GM18873 (cell line): ENCODE results near the gene RNASE7.
"Not testable (repeated sequence)": the region's sequence is repeated elsewhere in the genome, so short reads cannot be mapped to it uniquely, and the experiment has no call there.

Experiments
- ATAC-seq: cut with Tn5 transposase; IDR thresholded peaks from one replicate; pipeline ENCODE4 v1.9.1; 2021; ENCODE audit warnings: mild to moderate bottlenecking, moderate library complexity, moderate number of reproducible peaks; ENCODE audit not compliant: unreplicated experiment, low FRiP score

Gene RNASE7

GRCh38 chr14:21023174-21023573 is 19.0 kb upstream of the RNASE7 start:
- no peak for ATAC-seq

DNA sequence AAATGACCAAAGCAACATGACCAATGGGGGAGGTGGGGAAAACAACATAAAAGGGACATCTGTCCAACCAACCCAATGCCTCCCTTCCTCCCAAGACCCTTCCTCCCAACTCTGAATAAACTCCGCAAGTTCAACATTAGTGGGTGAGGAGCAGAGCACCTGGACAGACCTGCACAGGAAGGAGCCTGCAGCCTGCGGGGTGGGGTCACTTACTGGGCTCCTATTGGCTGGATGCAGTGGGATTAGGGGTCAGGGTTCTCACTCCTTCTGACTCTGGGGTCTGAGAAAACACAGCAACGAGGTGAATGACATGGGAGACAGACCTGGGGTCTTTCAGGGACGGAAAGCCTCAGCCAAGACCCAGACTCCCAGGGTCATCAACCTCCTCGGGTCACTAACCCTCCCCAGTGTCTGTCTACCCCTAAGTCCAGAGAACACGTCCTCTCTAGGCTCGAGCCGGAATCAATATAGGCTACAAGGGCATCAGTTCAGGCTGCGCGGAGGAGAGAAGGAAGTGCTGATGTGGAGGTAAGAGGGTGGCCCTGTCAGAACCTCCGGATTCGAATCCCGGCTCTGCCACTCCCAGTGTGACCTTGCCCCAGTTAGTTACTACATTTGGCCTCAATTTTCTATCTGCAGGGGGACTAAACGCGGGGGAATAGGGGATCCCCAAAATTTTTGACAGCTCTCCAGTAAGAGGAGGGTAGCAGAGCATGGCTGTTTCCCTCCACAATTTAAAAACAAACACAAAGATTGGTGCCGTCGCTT is 18.2 kb upstream of the RNASE7 start:
- ATAC-seq: no peak

GRCh38 chr14:21024585-21025370 is 17.4 kb upstream of the RNASE7 start, which contains the start of gene NDRG2:
Gene NDRG2, minus strand, starts transcription at chr14:21025061. Its CDS starts 1,746 bp downstream, at chr14:21023315.
- no peak for ATAC-seq

DNA sequence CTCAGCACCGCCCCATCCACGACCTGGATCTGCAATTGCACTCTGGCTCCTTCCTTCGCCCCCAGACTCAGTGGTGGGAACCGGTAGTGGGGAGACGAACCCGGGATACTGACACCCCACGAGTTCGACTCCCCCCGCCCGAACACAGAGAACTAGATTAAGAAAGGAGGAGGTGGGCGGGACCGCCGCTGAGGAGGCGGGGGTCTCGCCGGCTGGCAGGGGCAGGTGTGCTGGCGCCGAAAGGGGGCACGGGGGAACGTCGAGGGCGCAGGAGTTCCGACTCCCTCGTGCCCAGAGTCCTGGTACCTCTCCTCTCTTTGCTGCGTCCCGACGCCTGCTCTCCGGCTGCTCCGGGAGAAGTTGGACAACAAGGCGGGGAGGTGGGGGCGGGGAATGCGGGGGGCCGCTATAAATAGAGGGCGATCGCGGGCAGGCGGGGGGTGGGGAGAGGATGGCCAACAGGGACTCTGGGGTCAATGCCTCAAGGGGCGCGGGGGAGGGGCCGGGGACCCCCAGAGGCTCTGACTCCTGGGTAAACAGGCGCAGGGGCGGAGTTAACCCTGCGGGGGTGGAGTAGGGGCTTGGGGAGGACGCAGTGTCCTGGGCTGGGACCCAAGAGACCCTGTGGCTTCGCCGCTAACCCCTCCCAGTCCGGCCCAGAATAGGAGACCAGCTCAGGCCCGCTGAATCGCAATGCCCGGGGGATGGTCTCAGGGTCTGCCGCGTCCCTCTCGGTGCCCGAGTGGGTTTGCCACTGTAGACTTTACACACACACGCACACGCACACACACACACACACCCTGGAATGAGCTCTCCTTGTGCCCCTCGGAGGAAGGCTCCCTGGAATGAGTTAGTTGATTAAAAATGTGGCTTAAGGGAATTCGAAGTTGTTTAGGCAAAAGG is 16.5 kb upstream of the RNASE7 start:
- ATAC-seq: no peak

GRCh38 chr14:21026274-21026987 is 15.7 kb upstream of the RNASE7 start:
- ATAC-seq: no peak

DNA sequence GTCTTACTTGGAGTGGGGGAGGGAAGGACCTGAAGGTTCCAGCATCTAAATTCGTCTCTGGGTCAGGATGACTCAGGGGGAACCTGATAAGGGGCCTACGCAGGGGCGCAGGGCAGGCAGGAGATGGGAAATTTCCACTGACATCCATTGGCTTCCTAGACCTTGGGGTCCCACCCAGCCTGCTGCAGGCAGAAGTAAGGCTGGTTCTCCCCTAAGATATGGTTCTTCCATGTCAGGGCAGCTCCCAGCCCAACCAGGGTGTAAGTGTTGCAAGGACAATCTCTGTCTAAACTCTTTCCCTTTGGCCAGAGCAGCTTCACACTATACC is 15.2 kb upstream of the RNASE7 start:
- ATAC-seq: no peak

- ATAC-seq: no peak
Measured at GRCh38 chr14:21029917-21030316, 12.2 kb upstream of the RNASE7 start, which contains the start of gene TPPP2. Gene TPPP2, plus strand, starts transcription at chr14:21030217. Its CDS starts 365 bp downstream, at chr14:21030582.

DNA sequence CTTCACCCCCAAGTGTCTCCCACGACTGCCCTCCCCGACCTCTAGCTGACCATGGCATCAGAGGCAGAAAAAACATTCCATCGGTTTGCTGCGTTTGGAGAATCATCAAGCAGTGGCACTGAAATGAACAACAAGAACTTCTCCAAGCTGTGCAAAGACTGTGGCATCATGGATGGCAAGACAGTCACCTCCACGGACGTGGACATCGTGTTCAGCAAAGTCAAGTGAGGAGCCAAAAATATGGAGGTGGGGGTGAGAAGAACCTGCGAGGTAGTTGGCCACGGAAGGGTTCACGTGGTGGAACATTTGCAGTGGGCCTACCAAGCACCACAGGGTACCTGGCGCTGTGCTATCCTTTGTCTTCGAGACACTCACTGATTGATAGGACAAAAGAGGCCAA is 11.6 kb upstream of the RNASE7 start:
- no peak for ATAC-seq

- no peak for ATAC-seq
Measured at GRCh38 chr14:21032326-21033132, 9.6 kb upstream of the RNASE7 start.

DNA sequence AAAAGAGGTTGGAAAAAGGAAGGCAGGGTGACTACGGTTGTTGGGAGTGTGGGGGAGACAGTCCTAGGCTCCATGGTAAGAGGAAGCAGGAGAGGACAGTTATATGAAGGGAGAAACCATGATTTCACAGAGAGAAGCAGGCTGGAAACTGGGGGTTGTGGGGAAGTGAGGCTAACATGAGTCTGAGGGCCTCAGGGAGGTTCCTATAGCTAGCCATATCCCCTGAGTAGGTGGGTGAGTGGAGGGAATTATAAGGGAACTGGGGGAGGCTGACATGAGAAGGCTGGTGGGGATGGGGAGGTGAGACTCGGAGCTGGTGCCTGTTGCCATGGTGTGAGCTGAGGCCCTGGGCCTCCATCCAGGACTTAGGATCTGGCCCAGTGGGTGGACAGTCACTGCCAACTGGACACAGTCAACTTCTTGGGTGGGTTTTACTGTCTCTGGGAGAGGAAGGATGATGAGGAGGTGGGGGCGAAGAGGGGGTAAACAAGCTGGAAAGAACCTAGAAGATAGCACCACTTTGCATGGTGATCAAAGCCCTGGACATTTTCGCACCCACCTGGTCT is 8.9 kb upstream of the RNASE7 start:
- ATAC-seq: no peak

GRCh38 chr14:21034707-21035106 is 7.5 kb upstream of the RNASE7 start, which contains the start of gene RNASE13:
Gene RNASE13, minus strand, starts transcription at chr14:21034807. Its CDS starts 519 bp downstream, at chr14:21034288.
- ATAC-seq: no peak

DNA sequence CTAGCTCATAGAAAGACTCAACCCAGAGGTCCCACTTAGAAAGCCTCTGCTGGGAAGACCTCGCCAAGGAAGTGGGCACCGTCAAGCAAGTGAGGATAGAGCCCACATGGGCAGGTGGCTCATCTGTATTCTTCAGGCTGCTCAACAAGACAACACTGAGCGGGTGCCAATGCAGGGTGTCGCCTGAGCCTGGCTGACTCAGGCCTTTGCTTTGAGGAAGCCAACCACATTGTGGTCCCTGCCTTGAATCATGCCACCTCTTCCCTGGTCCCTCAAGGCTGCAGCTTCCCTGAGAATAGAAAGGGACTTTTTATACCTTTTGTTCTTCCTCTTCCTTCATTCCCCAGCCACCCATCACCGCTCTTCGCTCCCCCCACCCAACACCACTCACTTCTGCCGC is 5.4 kb upstream of the RNASE7 start:
- ATAC-seq: no peak

DNA sequence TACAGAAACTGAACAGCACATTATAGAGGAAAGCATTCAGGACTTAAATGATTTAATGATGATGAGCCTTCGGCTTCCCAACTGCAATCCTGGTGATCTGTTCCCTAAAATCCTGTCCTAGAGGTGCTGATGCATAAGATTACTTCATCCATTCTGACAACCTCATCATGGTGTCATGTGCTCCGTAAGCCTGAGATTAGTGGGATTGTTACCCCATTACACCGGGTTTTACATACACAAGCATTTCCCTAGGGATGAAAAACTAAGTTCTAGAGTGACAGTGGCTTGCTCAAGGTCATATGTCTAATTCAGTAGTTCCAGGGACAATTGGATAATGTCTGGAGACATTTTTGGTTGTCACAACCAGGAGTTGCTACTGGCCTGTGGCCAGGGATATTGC is 5.0 kb upstream of the RNASE7 start:
- no peak for ATAC-seq

GRCh38 chr14:21038441-21039422 is 3.4 kb upstream of the RNASE7 start:
- no peak for ATAC-seq

- no peak for ATAC-seq
Measured at GRCh38 chr14:21039585-21040369, 2.4 kb upstream of the RNASE7 start.

DNA sequence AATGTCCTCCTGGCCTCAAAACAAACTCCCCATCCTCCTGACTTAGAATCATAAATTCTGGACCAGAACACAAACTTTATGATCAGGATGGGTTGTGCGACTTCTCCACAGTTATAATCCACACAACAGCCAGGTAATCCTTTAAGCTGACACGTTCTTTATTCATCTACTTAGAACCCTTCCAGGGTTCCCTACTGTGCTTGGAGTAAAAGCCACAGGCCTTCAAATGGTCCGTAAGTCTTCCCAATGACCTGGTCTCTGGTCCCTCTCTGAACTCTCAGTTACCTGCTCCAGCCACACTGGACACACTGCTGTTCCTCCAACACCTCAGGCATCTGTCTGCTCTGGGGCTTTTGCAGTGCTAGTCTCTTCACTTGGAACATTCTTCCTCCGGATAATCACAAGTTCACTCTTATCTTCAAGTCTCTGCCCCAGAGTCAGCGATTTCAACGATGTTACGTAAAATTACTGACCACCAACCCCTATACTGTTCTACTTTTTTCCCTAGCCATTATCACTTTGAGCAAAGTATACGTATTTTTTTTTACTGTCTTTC is 1.7 kb upstream of the RNASE7 start:
- no peak for ATAC-seq

DNA sequence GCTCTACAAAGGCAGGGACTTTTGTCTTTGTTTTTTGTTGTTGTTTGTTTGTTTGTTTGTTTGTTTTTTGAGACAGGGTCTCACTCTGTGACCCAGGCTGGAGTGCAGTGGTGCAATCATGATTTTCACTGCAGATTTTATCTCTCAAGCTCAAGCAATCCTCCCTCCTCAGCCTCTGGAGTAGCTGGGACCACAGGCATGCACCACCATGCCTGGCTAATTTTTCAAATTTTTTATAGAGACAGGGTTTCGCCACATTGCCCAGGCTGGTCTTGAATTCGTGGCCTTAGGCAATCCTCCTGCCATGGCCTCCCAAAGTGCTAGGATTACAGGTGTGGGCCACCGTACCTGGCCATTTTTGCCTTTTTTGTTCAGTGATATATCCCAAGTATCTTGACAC is 1.2 kb upstream of the RNASE7 start:
- ATAC-seq: not testable (repeated sequence)
